ENCODE measurements around the gene CCDC146. TPM values are rescaled to one million over a fixed set of nuclear protein-coding genes. Genes with fewer than 3 reads are reported as not detected.

Gene CCDC146
- total RNA-seq, 1 experiment from 2014 or later = 0.72 TPM

DNA sequence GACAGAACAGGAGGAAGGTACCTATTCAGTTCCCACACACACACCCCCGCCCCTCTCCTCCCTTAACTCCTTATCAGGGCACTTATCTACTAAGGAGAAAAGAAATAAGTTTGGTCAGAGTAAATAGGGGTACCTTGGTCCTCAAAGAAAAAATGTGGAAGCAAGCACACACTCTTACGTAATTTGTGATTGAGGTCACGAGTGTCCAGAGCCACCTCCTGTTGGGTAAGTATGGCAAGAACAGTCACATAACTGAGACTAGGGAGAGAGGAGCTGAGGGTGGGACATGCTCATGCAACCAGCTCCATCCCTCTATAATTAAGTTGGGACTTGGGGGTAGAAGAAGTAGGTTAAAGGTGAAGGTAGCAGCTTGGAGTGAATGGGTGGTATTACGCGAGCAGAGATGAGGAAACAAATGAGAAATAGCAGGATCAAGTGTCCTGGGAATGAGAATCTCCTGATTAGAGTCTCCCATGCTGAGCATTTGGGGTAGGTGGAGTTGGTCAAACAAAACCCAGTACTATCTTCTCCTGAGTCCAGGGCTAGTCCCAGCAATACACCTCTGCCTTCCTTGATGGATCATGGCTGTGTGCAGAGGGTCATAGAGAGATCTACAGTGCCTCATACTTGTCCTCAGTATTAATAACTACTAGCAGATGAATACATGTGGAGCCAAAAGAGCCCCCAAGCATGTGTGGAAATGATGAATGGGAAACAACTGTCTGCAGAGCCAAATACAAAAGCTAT lies 216.6 kb downstream of the CCDC146 start:
- Histone ChIP-seq H3K23ac (ENCODE audit: insufficient read length, low read depth, low read length) (no peak overlapping the region), H3K14ac (ENCODE audit: insufficient read depth, low read length) (no peak overlapping the region), H4K5ac (ENCODE audit: insufficient read length, low read depth, low read length) (no peak overlapping the region), H2BK20ac (ENCODE audit: low read depth, low read length, poor library complexity, severe bottlenecking) (no peak overlapping the region), H3K27me3 (ENCODE audit: insufficient read depth, low read length) (no peaks in the 10 kb centered on the region), H2BK5ac (ENCODE audit: insufficient read length, low read length) (no peak overlapping the region), H2BK120ac (ENCODE audit: low read depth, low read length, poor library complexity, severe bottlenecking) (no peak overlapping the region), H4K8ac (replicated peaks; ENCODE audit: insufficient read length, low read depth, low read length) (no peak overlapping the region), H3K9me3 (ENCODE audit: control insufficient read depth, low read depth, low read length) (no peaks in the 10 kb centered on the region), H4K20me1 (ENCODE audit: control insufficient read depth, insufficient read depth, insufficient read length) (no peaks in the 10 kb centered on the region), H3K56ac (ENCODE audit: insufficient read length, low read depth, low read length) (no peak overlapping the region), H3T11ph (ENCODE audit: low read length) (no peak overlapping the region), H2AK5ac (ENCODE audit: insufficient read length, low read length) (no peak overlapping the region), H3K79me2 (ENCODE audit: insufficient read depth, low read length) (no peaks in the 10 kb centered on the region), H3K9ac (ENCODE audit: extremely low read depth, insufficient read length, low read length) (no peak overlapping the region), H3K18ac (ENCODE audit: insufficient read length, low read depth, low read length) (no peak overlapping the region), H2AFZ (ENCODE audit: low read length) (no peak overlapping the region), H3K4me1 (ENCODE audit: insufficient read depth, low read length) (no peaks in the 10 kb centered on the region), H3K23me2 (ENCODE audit: insufficient read length, low read depth, low read length, poor library complexity, severe bottlenecking) (no peaks in the 10 kb centered on the region), H3K79me1 (ENCODE audit: insufficient read depth, low read depth, low read length, poor library complexity, severe bottlenecking) (no peaks in the 10 kb centered on the region), H3K4ac (ENCODE audit: low read depth, low read length) (no peak overlapping the region), H2BK15ac (ENCODE audit: low read depth, low read length) (no peak overlapping the region), H3K27ac (ENCODE audit: insufficient read length, low read depth, low read length) (no peak overlapping the region), H2BK12ac (ENCODE audit: insufficient read length, low read depth, low read length) (no peak overlapping the region), H4K91ac (ENCODE audit: insufficient read length, low read depth, low read length) (no peak overlapping the region), H3K4me2 (ENCODE audit: insufficient read depth, insufficient read length, low read length) (no peak overlapping the region)
- TF ChIP-seq, protein P1, sequence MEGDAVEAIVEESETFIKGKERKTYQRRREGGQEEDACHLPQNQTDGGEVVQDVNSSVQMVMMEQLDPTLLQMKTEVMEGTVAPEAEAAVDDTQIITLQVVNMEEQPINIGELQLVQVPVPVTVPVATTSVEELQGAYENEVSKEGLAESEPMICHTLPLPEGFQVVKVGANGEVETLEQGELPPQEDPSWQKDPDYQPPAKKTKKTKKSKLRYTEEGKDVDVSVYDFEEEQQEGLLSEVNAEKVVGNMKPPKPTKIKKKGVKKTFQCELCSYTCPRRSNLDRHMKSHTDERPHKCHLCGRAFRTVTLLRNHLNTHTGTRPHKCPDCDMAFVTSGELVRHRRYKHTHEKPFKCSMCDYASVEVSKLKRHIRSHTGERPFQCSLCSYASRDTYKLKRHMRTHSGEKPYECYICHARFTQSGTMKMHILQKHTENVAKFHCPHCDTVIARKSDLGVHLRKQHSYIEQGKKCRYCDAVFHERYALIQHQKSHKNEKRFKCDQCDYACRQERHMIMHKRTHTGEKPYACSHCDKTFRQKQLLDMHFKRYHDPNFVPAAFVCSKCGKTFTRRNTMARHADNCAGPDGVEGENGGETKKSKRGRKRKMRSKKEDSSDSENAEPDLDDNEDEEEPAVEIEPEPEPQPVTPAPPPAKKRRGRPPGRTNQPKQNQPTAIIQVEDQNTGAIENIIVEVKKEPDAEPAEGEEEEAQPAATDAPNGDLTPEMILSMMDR (conservative IDR thresholded peaks at IDR 0.05) = no peak
- WGBS (ENCODE audit: extremely low coverage, insufficient read length, low lambda C conversion rate) = no CpG with 5 or more reads among the region's 5 CpGs
- H3K27me3 Mint-ChIP-seq (ENCODE audit: low read depth) = peaks cover 4% of the 10 kb centered on the region; the same call in 1 of the 2 replicates
- no peak overlapping the region for H3K4me3 Mint-ChIP-seq
- DNase-seq = no peak
- H3K4me1 Mint-ChIP-seq = peaks cover 0 to 4% of the 10 kb centered on the region in 2 experiments; a peak in 2 of 4 replicates
- no peak overlapping the region for H3K27ac Mint-ChIP-seq
- peaks cover 0 to 7% (median 0%) of the 10 kb centered on the region in 3 experiments; a peak in 3 of 7 replicates for H3K36me3 Mint-ChIP-seq (ENCODE audit: insufficient read depth in 1 of 3, low read depth in 3 of 3)
- peaks cover 0 to 10% of the 10 kb centered on the region in 2 experiments; a peak in 4 of 5 replicates for H3K9me3 Mint-ChIP-seq

Data from H9 (cell line).